HepG2 (cell line): ENCODE measurements around the gene DNMT3B. TPM values are rescaled to one million over a fixed set of nuclear protein-coding genes. Genes with fewer than 3 reads are reported as not detected.
A peak's percentile ranks its signal among the peaks of the same experiment; 100 is the strongest.

ENCODE experiments used
- ATAC-seq: fragments of 200-7000 bp; cut with Tn5 transposase; 3 replicates; pipeline ENCODE4 v1.9.1; 2020; ENCODE audit warnings: mild to moderate bottlenecking, moderate library complexity
- BruUV-seq: library from RNA; stranded (reverse); fragments of 400-500 nt; replicated peaks from 2 replicates; lab custom pipeline; 2021; lab: Mats Ljungman, UMichigan
- CTCF ChIA-PET: fragments of 300-600 bp; formaldehyde crosslinking; extraction: SDS; loops from one replicate; lab custom pipeline; 2021; ENCODE audit warnings: low total read pairs, inconsistent platforms, low intra/inter-chr PET ratio; lab: Yijun Ruan, JAX
- POLR2A ChIA-PET: fragments of 350-600 bp; sonication (Branson Sonifier 250); formaldehyde crosslinking; loops from one replicate; lab custom pipeline; 2020; ENCODE audit warnings: antibody characterized with exemption, inconsistent platforms; lab: Yijun Ruan, JAX
- DNase-seq: peaks from one replicate; pipeline ENCODE4 v3.0.0-alpha.2; 2015; ENCODE audit warnings: low spot score
- FAIRE-seq: peaks from 3 replicates; lab custom pipeline; 2011; peaks lifted over from hg19 to GRCh38; lab: Jason Lieb, UNC
- H2AFZ ChIP-seq: one replicate; pipeline ENCODE4 v1.6.1; 2011; ENCODE audit warnings: low read length, inconsistent platforms
- H3K27ac ChIP-seq: fragments of 300-600 bp; 3 replicates; pipeline ENCODE4 v1.8.0; 2011; ENCODE audit warnings: mixed run types, mild to moderate bottlenecking, mixed read lengths, low read length, inconsistent platforms; ENCODE audit not compliant: insufficient read depth; ENCODE audit errors: extremely low read length
- H3K27me3 ChIP-seq, 2 experiments: fragments of 200-600 bp in 1 of 2; 2 replicates in 1 of 2; 3 replicates in 1 of 2; pipeline versions ENCODE4 v1.6.0 to v1.8.0; 2011; ENCODE audit warnings: low read length in 2 of 2, mild to moderate bottlenecking in 2 of 2, moderate library complexity in 2 of 2, inconsistent platforms in 1 of 2; ENCODE audit not compliant: insufficient read depth in 2 of 2, control insufficient read depth in 1 of 2
- H3K36me3 ChIP-seq, 2 experiments: fragments of 200-600 bp in 1 of 2; replicated peaks in 1 of 2; 2 replicates in 1 of 2; 3 replicates in 1 of 2; pipeline versions ENCODE4 v1.5.1 to v1.8.0; 2011; ENCODE audit warnings: low read length in 2 of 2, inconsistent platforms in 1 of 2; ENCODE audit not compliant: insufficient read depth in 2 of 2, control insufficient read depth in 1 of 2
- H3K4me1 ChIP-seq: 2 replicates; pipeline ENCODE4 v1.5.1; 2012; ENCODE audit warnings: low read length, inconsistent platforms; ENCODE audit not compliant: insufficient read depth
- H3K4me2 ChIP-seq: 2 replicates; pipeline ENCODE4 v1.6.0; 2011; ENCODE audit warnings: low read depth, low read length, inconsistent platforms
- H3K4me3 ChIP-seq, 3 experiments: fragments of 200-600 bp in 1 of 3; sonication (generic), shearing (Covaris generic) in 1 of 3; replicated peaks in 1 of 3; 2 replicates each; pipeline ENCODE4 v1.5.1; 2011 to 2016; ENCODE audit warnings: low read length in 3 of 3, inconsistent platforms in 2 of 3, low read depth in 2 of 3, mild to moderate bottlenecking in 2 of 3, control low read depth in 1 of 3, mixed read lengths in 1 of 3; ENCODE audit not compliant: insufficient read depth in 1 of 3
- H3K79me2 ChIP-seq: one replicate; pipeline ENCODE4 v1.6.1; 2011; ENCODE audit warnings: low read length, inconsistent platforms; ENCODE audit not compliant: insufficient read depth
- H3K9ac ChIP-seq: 2 replicates; pipeline ENCODE4 v1.6.0; 2011; ENCODE audit warnings: mild to moderate bottlenecking, low read depth, low read length, inconsistent platforms; ENCODE audit not compliant: insufficient read depth
- H3K9me3 ChIP-seq: 2 replicates; pipeline ENCODE4 v1.5.1; 2012; ENCODE audit warnings: mild to moderate bottlenecking, low read length
- H4K20me1 ChIP-seq: 2 replicates; pipeline ENCODE4 v1.6.0; 2011; ENCODE audit warnings: inconsistent platforms, mild to moderate bottlenecking, low read length, moderate library complexity; ENCODE audit not compliant: insufficient read depth
- GABPB1 ChIP-seq: IDR thresholded peaks from 2 replicates; pipeline ENCODE4 v1.6.1; 2016; ENCODE audit warnings: mild to moderate bottlenecking, missing genetic modification reagents, moderate library complexity, missing compliant biosample characterization
- KLF9 ChIP-seq: IDR thresholded peaks from 2 replicates; pipeline ENCODE4 v1.6.1; 2016; ENCODE audit warnings: low read depth
- NR2F6 ChIP-seq, 2 experiments: IDR thresholded peaks; 2 replicates each; pipeline ENCODE4 v1.6.1; 2016; ENCODE audit warnings: antibody characterized with exemption in 1 of 2, mild to moderate bottlenecking in 1 of 2
- PRMT3 ChIP-seq: sonication (generic); formaldehyde crosslinking; IDR thresholded peaks from 2 replicates; pipeline ENCODE4 v1.8.1; 2022; ENCODE audit warnings: low read depth, mild to moderate bottlenecking, moderate library complexity, missing genetic modification reagents, borderline replicate concordance
- SALL2 ChIP-seq: sonication (generic); formaldehyde crosslinking; IDR thresholded peaks from 2 replicates; pipeline ENCODE4 v1.8.1; 2023; ENCODE audit warnings: mild to moderate bottlenecking, missing genetic modification reagents, inconsistent platforms
- SMAD1 ChIP-seq: sonication (generic); formaldehyde crosslinking; IDR thresholded peaks from 2 replicates; pipeline ENCODE4 v1.4.0; 2020; ENCODE audit warnings: missing genetic modification reagents, low read depth, mild to moderate bottlenecking, borderline replicate concordance
- SMAD9 ChIP-seq: sonication (generic); formaldehyde crosslinking; IDR thresholded peaks from 2 replicates; pipeline ENCODE4 v1.5.1; 2020; ENCODE audit warnings: mild to moderate bottlenecking, missing genetic modification reagents
- SUZ12 ChIP-seq: fragments of 150-350 bp; IDR thresholded peaks from 2 replicates; pipeline ENCODE4 v1.6.1; 2014; ENCODE audit warnings: low read depth, low read length
- ZNF136 ChIP-seq: sonication (generic); formaldehyde crosslinking; IDR thresholded peaks from 2 replicates; pipeline ENCODE4 v1.8.1; 2022; ENCODE audit warnings: low read depth, mild to moderate bottlenecking, moderate library complexity, missing genetic modification reagents
- ZNF251 ChIP-seq: sonication (generic); formaldehyde crosslinking; IDR thresholded peaks from 2 replicates; pipeline ENCODE4 v1.9.0; 2021; ENCODE audit warnings: mild to moderate bottlenecking, missing genetic modification reagents
- ZNF263 ChIP-seq: sonication (generic); formaldehyde crosslinking; IDR thresholded peaks from 2 replicates; pipeline ENCODE4 v1.4.0; 2020; ENCODE audit warnings: missing genetic modification reagents
- ZNF451 ChIP-seq: sonication (generic); formaldehyde crosslinking; IDR thresholded peaks from 2 replicates; pipeline ENCODE4 v1.5.0; 2020; ENCODE audit warnings: mild to moderate bottlenecking, missing genetic modification reagents
- ZNF615 ChIP-seq: sonication (generic); formaldehyde crosslinking; IDR thresholded peaks from 2 replicates; pipeline ENCODE4 v1.5.0; 2020; ENCODE audit warnings: mild to moderate bottlenecking, missing genetic modification reagents, borderline replicate concordance
- ZNF782 ChIP-seq: sonication (generic); formaldehyde crosslinking; IDR thresholded peaks from 2 replicates; pipeline ENCODE4 v1.4.0; 2020; ENCODE audit warnings: missing genetic modification reagents, mild to moderate bottlenecking, borderline replicate concordance
- WGBS: methylation state at CpG from one replicate; pipeline ENCODE4 v1.1.6; 2017; ENCODE audit warnings: low lambda C conversion rate; 5-methylcytosine and 5-hydroxymethylcytosine counted together
- in situ Hi-C: cut with HindIII; loops from 2 replicates; pipeline ENCODE4 v1.10.0; 2017; ENCODE audit warnings: low pct_unique_long_range_greater_than_20kb; ENCODE audit not compliant: extremely low pct_ligation_motif_present
- intact Hi-C: fragments of 100-400 bp; cut with micrococcal nuclease; formaldehyde crosslinking; loops from one replicate; pipeline ENCODE4 v1.10.0; 2022; ENCODE audit not compliant: unreplicated experiment
- polyA plus RNA-seq, 8 experiments: library from polyadenylated mRNA; depleted of rRNA in 3 of 8; stranded (reverse) in 7 of 8; unstranded in 1 of 8; fragments of >200 nt; fragmentation: Illumina TruSeq in 4 of 8; extraction: Trizol in 4 of 8; gene quantifications; 2 replicates each; pipeline versions ENCODE4 v1.2.1 to v1.2.3, GENCODE V29; 2011 to 2016; ENCODE audit warnings: low read depth in 4 of 8, missing spikeins in 1 of 8, mixed read lengths in 1 of 8; ENCODE audit not compliant: insufficient read depth in 1 of 8
- total RNA-seq, 5 experiments: library from RNA; depleted of rRNA; stranded (reverse); fragments of >200 nt; fragmentation: Illumina TruSeq; extraction: Trizol; gene quantifications; 2 replicates each; pipeline ENCODE4 v1.2.3, GENCODE V29; 2016; ENCODE audit warnings: low read depth in 1 of 5
- TF ChIP-seq, protein P1 (sequence below): sonication (generic); formaldehyde crosslinking; IDR thresholded peaks from 2 replicates; pipeline ENCODE4 v1.8.1; 2023; ENCODE audit warnings: missing genetic modification reagents, mild to moderate bottlenecking, borderline replicate concordance
- TF ChIP-seq, protein P2 (sequence below): sonication (generic); formaldehyde crosslinking; IDR thresholded peaks from 2 replicates; pipeline ENCODE4 v1.8.0; 2023; ENCODE audit warnings: mild to moderate bottlenecking, missing genetic modification reagents
- TF ChIP-seq, protein P3 (sequence below): sonication (generic); formaldehyde crosslinking; IDR thresholded peaks from 2 replicates; pipeline ENCODE4 v1.4.0; 2020; ENCODE audit warnings: missing genetic modification reagents, borderline replicate concordance

The DNMT3B gene
- total and polyA plus RNA-seq, 2 of the 13 experiments (the other 11 are each of a cell fraction or from before 2014, with no cell fraction given): 3.8 to 13.9 TPM

DNA sequence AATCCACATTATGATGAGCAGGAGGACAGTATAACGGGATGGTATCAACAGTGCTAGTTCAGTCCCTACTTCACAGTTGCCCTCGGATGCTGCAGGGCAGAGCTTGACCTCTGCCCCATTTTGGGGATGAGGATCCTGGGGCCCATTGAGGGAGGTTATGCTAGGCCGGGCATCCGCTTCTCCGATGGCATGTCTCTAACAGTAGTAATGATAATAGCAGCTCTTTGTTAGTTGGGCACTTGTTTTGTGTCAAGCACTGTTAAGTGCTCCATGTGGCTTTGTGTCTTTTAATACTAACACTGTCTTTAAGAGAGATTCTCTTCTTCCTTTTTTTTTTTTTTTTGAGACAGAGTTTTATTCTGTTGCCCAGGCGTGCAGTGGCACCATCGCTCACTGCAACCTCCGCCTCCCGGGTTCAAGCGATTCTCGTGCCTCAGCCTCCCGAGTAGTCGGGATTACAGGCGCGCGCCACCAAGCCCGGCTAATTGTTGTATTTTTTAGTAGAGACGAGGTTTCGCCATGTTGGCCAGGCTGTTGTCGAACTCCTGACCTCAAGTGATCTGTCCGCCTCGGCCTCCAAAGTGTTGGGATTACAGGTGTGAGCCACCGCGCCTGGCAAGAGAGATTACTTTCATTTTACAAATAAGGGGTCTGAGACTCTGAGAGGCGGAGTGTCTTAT lies 58.7 kb downstream of the DNMT3B start:
- peak; percentile 1; the same call in 1 of the 3 replicates for ATAC-seq
- intact Hi-C loops: loop anchor here (2.0 kb wide), 1 partner anchor 20 kb away; no protein-coding TSS in a partner anchor
- Histone ChIP-seq H3K36me3 (peaks cover 0 to under 1% of the 10 kb centered on the region in 2 experiments; a peak in 2 of 5 replicates), H3K79me2 (peaks cover 55% of the 10 kb centered on the region), H3K4me3 (peak overlapping the region; percentile 80 to 98 (median 92)), H3K9ac (peak overlapping the region; percentile 93), H3K27me3 (peaks cover 0 to 4% of the 10 kb centered on the region in 2 experiments; a peak in 1 of 5 replicates), H4K20me1 (peaks cover 34% of the 10 kb centered on the region), H3K4me1 (peaks cover 60% of the 10 kb centered on the region), H3K27ac (peak overlapping the region; percentile 72), H2AFZ (no peak overlapping the region), H3K4me2 (peak overlapping the region; percentile 98), H3K9me3 (peaks cover 6% of the 10 kb centered on the region; the same call in 1 of the 2 replicates)
- ChIA-PET POLR2A (interaction anchor here (0.9 to 2.0 kb wide), 5 partner anchors 9 to 553 kb away, joined by 3 to 16 read pairs (median 7); partner anchors contain the start of gene COMMD7), CTCF (no interaction called here)
- WGBS: 74% methylated on average over 25 of the region's 25 CpGs
- in situ Hi-C loops: no loop called here
- DNase-seq: no peak
- FAIRE-seq: no peak
- no TSS peak for BruUV-seq
- TF ChIP-seq KLF9 (CRISPR knock-in tag): no peak
- no peak for TF ChIP-seq SUZ12
- TF ChIP-seq, protein P1, sequence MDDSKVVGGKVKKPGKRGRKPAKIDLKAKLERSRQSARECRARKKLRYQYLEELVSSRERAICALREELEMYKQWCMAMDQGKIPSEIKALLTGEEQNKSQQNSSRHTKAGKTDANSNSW (CRISPR knock-in tag): 0 out of 2 replicates have a peak, but pooled peaks have one; percentile 46
- TF ChIP-seq ZNF263: 0 out of 2 replicates have a peak, but pooled peaks have one; percentile 20
- TF ChIP-seq, protein P2, sequence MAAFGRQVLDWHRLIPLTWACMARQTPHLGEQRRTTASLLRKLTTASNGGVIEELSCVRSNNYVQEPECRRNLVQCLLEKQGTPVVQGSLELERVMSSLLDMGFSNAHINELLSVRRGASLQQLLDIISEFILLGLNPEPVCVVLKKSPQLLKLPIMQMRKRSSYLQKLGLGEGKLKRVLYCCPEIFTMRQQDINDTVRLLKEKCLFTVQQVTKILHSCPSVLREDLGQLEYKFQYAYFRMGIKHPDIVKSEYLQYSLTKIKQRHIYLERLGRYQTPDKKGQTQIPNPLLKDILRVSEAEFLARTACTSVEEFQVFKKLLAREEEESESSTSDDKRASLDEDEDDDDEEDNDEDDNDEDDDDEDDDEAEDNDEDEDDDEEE: no peak
- peak; percentile 46; the same call in 1 of the 2 replicates for TF ChIP-seq NR2F6 (IDR thresholded peaks at IDR 0.05)
- peak; percentile 42 for TF ChIP-seq NR2F6 (CRISPR knock-in tag; IDR thresholded peaks at IDR 0.05)
- 0 out of 2 replicates have a peak, but pooled peaks have one; percentile 2 for TF ChIP-seq ZNF782
- no peak for TF ChIP-seq PRMT3 (CRISPR knock-in tag)
- 0 out of 2 replicates have a peak, but pooled peaks have one; percentile 16 for TF ChIP-seq ZNF136 (CRISPR knock-in tag)
- no peak for TF ChIP-seq GABPB1 (CRISPR knock-in tag)
- peak; percentile 13; the same call in 1 of the 2 replicates for TF ChIP-seq SMAD9 (CRISPR knock-in tag)
- no peak for TF ChIP-seq ZNF451
- TF ChIP-seq ZNF251: 0 out of 2 replicates have a peak, but pooled peaks have one; percentile 12
- TF ChIP-seq ZNF615 (CRISPR knock-in tag): no peak
- TF ChIP-seq SMAD1 (CRISPR knock-in tag): 0 out of 2 replicates have a peak, but pooled peaks have one; percentile 48
- no peak for TF ChIP-seq SALL2 (CRISPR knock-in tag)
- TF ChIP-seq, protein P3, sequence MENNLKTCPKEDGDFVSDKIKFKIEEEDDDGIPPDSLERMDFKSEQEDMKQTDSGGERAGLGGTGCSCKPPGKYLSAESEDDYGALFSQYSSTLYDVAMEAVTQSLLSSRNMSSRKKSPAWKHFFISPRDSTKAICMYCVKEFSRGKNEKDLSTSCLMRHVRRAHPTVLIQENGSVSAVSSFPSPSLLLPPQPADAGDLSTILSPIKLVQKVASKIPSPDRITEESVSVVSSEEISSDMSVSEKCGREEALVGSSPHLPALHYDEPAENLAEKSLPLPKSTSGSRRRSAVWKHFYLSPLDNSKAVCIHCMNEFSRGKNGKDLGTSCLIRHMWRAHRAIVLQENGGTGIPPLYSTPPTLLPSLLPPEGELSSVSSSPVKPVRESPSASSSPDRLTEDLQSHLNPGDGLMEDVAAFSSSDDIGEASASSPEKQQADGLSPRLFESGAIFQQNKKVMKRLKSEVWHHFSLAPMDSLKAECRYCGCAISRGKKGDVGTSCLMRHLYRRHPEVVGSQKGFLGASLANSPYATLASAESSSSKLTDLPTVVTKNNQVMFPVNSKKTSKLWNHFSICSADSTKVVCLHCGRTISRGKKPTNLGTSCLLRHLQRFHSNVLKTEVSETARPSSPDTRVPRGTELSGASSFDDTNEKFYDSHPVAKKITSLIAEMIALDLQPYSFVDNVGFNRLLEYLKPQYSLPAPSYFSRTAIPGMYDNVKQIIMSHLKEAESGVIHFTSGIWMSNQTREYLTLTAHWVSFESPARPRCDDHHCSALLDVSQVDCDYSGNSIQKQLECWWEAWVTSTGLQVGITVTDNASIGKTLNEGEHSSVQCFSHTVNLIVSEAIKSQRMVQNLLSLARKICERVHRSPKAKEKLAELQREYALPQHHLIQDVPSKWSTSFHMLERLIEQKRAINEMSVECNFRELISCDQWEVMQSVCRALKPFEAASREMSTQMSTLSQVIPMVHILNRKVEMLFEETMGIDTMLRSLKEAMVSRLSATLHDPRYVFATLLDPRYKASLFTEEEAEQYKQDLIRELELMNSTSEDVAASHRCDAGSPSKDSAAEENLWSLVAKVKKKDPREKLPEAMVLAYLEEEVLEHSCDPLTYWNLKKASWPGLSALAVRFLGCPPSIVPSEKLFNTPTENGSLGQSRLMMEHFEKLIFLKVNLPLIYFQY: no peak
